ENCODE data around the gene SARS1.
"Not testable (repeated sequence)": the region's sequence is repeated elsewhere in the genome, so short reads cannot be mapped to it uniquely, and the experiment has no call there.

Gene SARS1

GRCh38 chr1:109213824-109214693, at the start of gene SARS1:
Gene SARS1, plus strand, starts transcription at chr1:109213918. Its CDS starts 75 bp downstream, at chr1:109213993.
- Mint-ChIP-seq H3K4me3 (peak within 1 kb of the TSS; percentile 98), H3K4me1 (peaks cover 35% of the 10 kb centered on the region), H3K36me3 (ENCODE audit: insufficient read depth) (peaks cover 23% of the 10 kb centered on the region), H3K27me3 (no peaks in the 10 kb centered on the region), H3K9me3 (no peaks in the 10 kb centered on the region), H3K27ac (ENCODE audit: low read depth) (peak within 1 kb of the TSS; percentile 88)
- DNase-seq (ENCODE audit: low spot score in 2 of 2), result peak; percentile 66 to 68
- ATAC-seq (replicated peaks; ENCODE audit: extremely low read depth, poor library complexity, severe bottlenecking), result peak; percentile 93

DNA sequence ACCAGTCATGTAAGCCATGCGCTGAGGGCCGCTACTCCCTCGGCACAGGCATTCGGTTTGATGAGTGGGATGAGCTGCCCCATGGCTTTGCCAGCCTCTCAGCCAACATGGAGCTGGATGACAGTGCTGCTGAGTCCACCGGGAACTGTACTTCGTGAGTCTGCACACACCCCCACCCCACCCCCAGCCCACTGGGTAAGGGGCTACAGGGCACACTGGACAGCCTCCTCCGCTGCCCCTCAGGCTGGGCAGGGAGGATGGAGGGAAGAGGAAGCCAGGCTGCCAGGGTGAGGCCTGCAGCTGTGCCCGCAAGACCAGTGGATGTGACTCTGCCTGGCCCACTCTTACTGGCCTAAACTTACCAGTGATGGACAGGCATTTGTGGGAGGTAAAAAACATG, 49.2 kb upstream of the SARS1 start:
- no peaks in the 10 kb centered on the region for H3K9me3 Mint-ChIP-seq
- H3K36me3 Mint-ChIP-seq (ENCODE audit: insufficient read depth), result peaks cover 1% of the 10 kb centered on the region
- no peak overlapping the region for H3K27ac Mint-ChIP-seq (ENCODE audit: low read depth)
- ATAC-seq (replicated peaks; ENCODE audit: extremely low read depth, poor library complexity, severe bottlenecking), result no peak
- peaks cover 9% of the 10 kb centered on the region for H3K4me1 Mint-ChIP-seq
- H3K4me3 Mint-ChIP-seq, result no peak overlapping the region
- DNase-seq (ENCODE audit: low spot score in 2 of 2), result no peak
- H3K27me3 Mint-ChIP-seq, result no peaks in the 10 kb centered on the region

GRCh38 chr1:109167001-109167506, 46.7 kb upstream of the SARS1 start:
- H3K4me1 Mint-ChIP-seq, result peaks cover 4% of the 10 kb centered on the region
- no peak overlapping the region for H3K4me3 Mint-ChIP-seq
- no peak overlapping the region for H3K27ac Mint-ChIP-seq (ENCODE audit: low read depth)

DNA sequence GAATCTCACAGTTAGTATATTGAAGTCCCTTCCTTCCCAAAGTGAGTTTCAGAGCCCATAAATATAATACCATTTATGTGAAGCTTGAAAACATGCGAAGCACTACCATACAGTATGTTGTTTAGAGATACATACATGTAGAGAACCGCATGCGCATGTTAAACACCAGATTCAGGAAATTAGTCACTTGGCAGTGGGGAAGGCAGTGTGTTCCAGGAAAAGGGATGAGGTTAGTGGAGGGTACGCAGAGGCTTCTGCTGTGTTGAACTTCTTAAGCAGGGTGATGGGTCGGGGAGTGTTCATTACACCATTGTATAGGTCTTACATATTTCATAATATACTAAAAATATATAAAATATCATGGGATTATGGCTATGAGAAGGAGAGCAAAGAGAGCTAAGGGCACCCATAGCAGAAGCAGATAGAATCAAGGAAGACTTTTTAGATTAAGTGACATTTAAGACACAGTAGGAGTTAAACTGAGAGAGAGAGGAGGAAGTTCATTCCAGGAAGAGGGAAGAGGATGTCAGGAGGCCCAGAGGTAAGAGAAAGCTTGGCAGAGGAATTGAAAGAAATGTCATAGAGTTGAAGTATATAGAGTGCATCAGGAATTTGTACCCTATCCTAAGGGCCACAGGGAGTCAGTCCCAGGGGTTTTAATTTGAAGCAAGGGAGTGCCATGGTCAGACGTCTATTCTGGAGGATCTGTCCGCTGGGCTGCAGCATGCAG, 43.5 kb upstream of the SARS1 start:
- Mint-ChIP-seq H3K4me3 (no peak overlapping the region), H3K4me1 (no peaks in the 10 kb centered on the region), H3K27me3 (no peaks in the 10 kb centered on the region)

More at GRCh38 chr1:109167001-109167506, 46.7 kb upstream of the SARS1 start:
- H3K9me3 Mint-ChIP-seq, result no peaks in the 10 kb centered on the region
- peaks cover 2% of the 10 kb centered on the region for H3K36me3 Mint-ChIP-seq (ENCODE audit: insufficient read depth)
- DNase-seq (ENCODE audit: low spot score in 2 of 2) (no peak), ATAC-seq (replicated peaks; ENCODE audit: extremely low read depth, poor library complexity, severe bottlenecking) (no peak)
- H3K27me3 Mint-ChIP-seq, result no peaks in the 10 kb centered on the region

GRCh38 chr1:109171646-109172045, 42.1 kb upstream of the SARS1 start:
- Mint-ChIP-seq H3K9me3 (no peaks in the 10 kb centered on the region), H3K4me1 (no peaks in the 10 kb centered on the region), H3K36me3 (ENCODE audit: insufficient read depth) (peaks cover 2% of the 10 kb centered on the region), H3K27ac (ENCODE audit: low read depth) (no peak overlapping the region), H3K4me3 (no peak overlapping the region), H3K27me3 (no peaks in the 10 kb centered on the region)
- no peak for ATAC-seq (replicated peaks; ENCODE audit: extremely low read depth, poor library complexity, severe bottlenecking)
- no peak for DNase-seq (ENCODE audit: low spot score in 2 of 2)

More for the DNA sequence above, 43.5 kb upstream of the SARS1 start:
- Mint-ChIP-seq H3K36me3 (ENCODE audit: insufficient read depth) (peaks cover 2% of the 10 kb centered on the region), H3K9me3 (no peaks in the 10 kb centered on the region), H3K27ac (ENCODE audit: low read depth) (no peak overlapping the region)
- DNase-seq (ENCODE audit: low spot score in 2 of 2), result no peak
- ATAC-seq (replicated peaks; ENCODE audit: extremely low read depth, poor library complexity, severe bottlenecking), result no peak

GRCh38 chr1:109176349-109176748, 37.4 kb upstream of the SARS1 start:
- not testable (repeated sequence) for ATAC-seq (replicated peaks; ENCODE audit: extremely low read depth, poor library complexity, severe bottlenecking); H3K4me3 Mint-ChIP-seq; DNase-seq (ENCODE audit: low spot score in 2 of 2); H3K4me1 Mint-ChIP-seq; H3K27me3 Mint-ChIP-seq; H3K9me3 Mint-ChIP-seq; H3K36me3 Mint-ChIP-seq (ENCODE audit: insufficient read depth); H3K27ac Mint-ChIP-seq (ENCODE audit: low read depth)

GRCh38 chr1:109180715-109181084, 33.0 kb upstream of the SARS1 start:
- H3K27me3 Mint-ChIP-seq; H3K4me1 Mint-ChIP-seq; H3K27ac Mint-ChIP-seq (ENCODE audit: low read depth); ATAC-seq (replicated peaks; ENCODE audit: extremely low read depth, poor library complexity, severe bottlenecking); DNase-seq (ENCODE audit: low spot score in 2 of 2); H3K4me3 Mint-ChIP-seq; H3K36me3 Mint-ChIP-seq (ENCODE audit: insufficient read depth); H3K9me3 Mint-ChIP-seq: not testable (repeated sequence)

DNA sequence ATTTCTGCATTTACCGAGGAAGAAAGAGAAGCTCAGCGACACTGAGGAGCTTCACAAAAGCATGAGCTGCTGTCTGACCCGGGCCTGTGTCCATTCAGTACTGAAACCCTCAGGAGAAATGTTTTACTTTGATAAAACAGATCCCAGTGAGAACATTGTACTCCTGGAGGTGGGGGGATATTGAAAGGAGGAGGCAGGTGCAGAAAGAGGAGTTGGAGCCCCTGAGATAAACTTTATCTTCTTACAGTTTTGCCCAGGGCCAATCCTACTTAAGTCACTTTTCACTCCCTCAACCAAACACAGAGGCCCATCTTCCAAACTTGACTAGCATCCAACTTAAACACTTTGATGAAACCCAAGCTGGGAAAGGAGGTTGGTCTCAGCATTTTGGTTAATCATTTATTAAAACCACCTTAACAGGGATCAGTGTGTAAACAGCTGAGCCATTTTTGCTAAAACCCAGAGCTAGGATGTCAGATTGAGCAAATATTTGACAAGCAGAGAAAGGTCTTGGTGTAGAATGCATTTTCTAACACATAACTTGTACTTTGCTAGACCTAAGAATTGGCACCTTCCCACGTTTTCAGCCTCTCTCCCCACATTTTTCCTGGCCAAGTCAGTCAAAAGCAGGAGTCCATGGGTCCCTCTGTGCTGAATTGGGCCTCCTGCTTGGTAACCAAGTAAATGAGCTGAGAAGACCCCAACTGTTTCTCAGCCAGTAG, 32.5 kb upstream of the SARS1 start:
- DNase-seq (ENCODE audit: low spot score in 2 of 2) (no peak), ATAC-seq (replicated peaks; ENCODE audit: extremely low read depth, poor library complexity, severe bottlenecking) (no peak)
- H3K9me3 Mint-ChIP-seq, result no peaks in the 10 kb centered on the region
- no peak overlapping the region for H3K4me3 Mint-ChIP-seq
- H3K36me3 Mint-ChIP-seq (ENCODE audit: insufficient read depth), result peaks cover 2% of the 10 kb centered on the region
- no peak overlapping the region for H3K27ac Mint-ChIP-seq (ENCODE audit: low read depth)
- H3K4me1 Mint-ChIP-seq, result no peaks in the 10 kb centered on the region
- no peaks in the 10 kb centered on the region for H3K27me3 Mint-ChIP-seq

GRCh38 chr1:109181807-109182163, 31.9 kb upstream of the SARS1 start:
- Mint-ChIP-seq H3K27me3 (no peaks in the 10 kb centered on the region), H3K27ac (ENCODE audit: low read depth) (no peak overlapping the region), H3K36me3 (ENCODE audit: insufficient read depth) (peaks cover 2% of the 10 kb centered on the region), H3K9me3 (no peaks in the 10 kb centered on the region), H3K4me1 (no peaks in the 10 kb centered on the region), H3K4me3 (no peak overlapping the region)
- DNase-seq (ENCODE audit: low spot score in 2 of 2) (no peak), ATAC-seq (replicated peaks; ENCODE audit: extremely low read depth, poor library complexity, severe bottlenecking) (no peak)

DNA sequence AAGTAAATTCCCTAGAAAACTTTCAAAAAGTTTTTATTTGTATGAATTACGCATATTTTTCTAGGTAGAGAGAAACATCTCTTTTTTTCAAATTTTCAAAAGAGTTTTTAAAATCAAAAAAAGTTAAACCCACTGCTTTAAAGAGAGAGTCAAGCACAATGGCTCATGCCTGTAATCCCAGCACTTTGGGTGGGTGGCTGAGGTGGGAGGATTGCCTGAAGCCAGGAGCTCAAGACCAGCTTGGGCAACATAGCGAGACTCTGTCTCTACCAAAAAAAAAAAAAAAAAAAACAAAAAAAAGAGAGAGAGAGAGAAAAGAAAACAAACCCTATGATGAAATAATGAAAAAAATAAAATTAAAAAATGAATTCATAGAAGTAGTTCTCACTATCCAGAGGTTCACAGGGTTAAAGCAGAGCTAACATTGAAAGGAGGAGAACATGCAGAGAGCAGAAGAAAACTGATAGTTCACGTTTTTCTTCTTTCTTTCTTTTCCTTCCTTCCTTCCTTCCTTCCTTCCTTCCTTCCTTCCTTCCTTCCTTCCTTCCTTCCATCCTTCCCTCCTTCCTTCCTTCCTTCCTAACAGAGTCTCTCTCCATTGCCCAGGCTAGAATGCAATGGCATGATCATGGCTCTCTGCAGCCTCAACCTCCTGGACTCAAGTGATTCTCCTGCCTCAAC, 30.5 kb upstream of the SARS1 start:
- H3K36me3 Mint-ChIP-seq (ENCODE audit: insufficient read depth), result peaks cover 2% of the 10 kb centered on the region
- no peak overlapping the region for H3K4me3 Mint-ChIP-seq
- no peaks in the 10 kb centered on the region for H3K4me1 Mint-ChIP-seq
- no peaks in the 10 kb centered on the region for H3K27me3 Mint-ChIP-seq
- no peak overlapping the region for H3K27ac Mint-ChIP-seq (ENCODE audit: low read depth)
- no peaks in the 10 kb centered on the region for H3K9me3 Mint-ChIP-seq
- no peak for DNase-seq (ENCODE audit: low spot score in 2 of 2)
- no peak for ATAC-seq (replicated peaks; ENCODE audit: extremely low read depth, poor library complexity, severe bottlenecking)

DNA sequence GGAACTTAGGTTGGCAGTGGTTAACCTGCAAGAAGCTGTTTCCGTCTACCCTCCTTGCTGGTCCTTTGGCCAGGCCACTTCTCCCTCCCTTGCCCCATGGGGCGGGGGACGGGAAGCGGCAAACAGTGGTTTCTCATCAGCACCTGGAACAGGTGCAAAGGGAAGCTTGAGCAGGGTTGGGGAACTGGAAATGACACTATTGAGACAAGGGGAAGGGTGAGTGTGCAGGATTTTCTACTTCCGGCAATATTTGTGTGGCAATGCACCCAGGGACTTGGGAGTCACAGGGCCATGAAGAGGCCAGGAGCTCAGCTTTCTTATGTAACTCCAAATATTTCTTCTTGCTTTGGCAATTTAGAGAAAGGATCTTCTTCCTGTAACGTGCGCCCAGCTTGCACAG, 29.0 kb upstream of the SARS1 start:
- no peak for ATAC-seq (replicated peaks; ENCODE audit: extremely low read depth, poor library complexity, severe bottlenecking)
- no peaks in the 10 kb centered on the region for H3K4me1 Mint-ChIP-seq
- no peak overlapping the region for H3K4me3 Mint-ChIP-seq
- H3K36me3 Mint-ChIP-seq (ENCODE audit: insufficient read depth), result peaks cover 1% of the 10 kb centered on the region
- no peak for DNase-seq (ENCODE audit: low spot score in 2 of 2)
- no peaks in the 10 kb centered on the region for H3K27me3 Mint-ChIP-seq
- no peaks in the 10 kb centered on the region for H3K9me3 Mint-ChIP-seq
- H3K27ac Mint-ChIP-seq (ENCODE audit: low read depth), result no peak overlapping the region

DNA sequence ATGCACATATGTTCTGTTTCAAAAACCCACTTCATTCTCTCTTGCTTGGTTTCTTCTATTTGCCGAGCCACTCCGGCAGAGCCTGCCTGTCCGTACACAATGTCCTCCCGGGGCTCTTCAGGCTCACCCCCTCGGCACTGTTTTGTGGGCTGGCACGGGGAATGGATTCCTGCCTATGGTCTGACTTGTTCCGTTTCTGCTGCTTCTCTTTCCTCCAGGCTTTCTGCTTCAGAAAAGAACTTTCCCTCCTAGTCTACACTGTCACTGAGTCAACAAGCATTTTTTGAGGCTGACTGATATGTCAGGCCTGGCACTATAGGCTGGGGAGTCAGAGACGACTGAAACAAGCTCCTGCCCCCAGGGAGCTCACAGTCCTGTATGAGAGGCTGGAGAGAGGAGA, 28.4 kb upstream of the SARS1 start:
- H3K4me3 Mint-ChIP-seq, result no peak overlapping the region
- no peak for ATAC-seq (replicated peaks; ENCODE audit: extremely low read depth, poor library complexity, severe bottlenecking)
- no peak for DNase-seq (ENCODE audit: low spot score in 2 of 2)
- H3K9me3 Mint-ChIP-seq, result no peaks in the 10 kb centered on the region
- H3K36me3 Mint-ChIP-seq (ENCODE audit: insufficient read depth), result no peaks in the 10 kb centered on the region
- no peak overlapping the region for H3K27ac Mint-ChIP-seq (ENCODE audit: low read depth)
- H3K4me1 Mint-ChIP-seq, result no peaks in the 10 kb centered on the region
- no peaks in the 10 kb centered on the region for H3K27me3 Mint-ChIP-seq

Measured in central memory CD8-positive, alpha-beta T cell (primary cell).